ENCODE measurements around the gene MAB21L4.

- no peak for TF ChIP-seq POLR2A (IDR thresholded peaks at IDR 0.05)
- TF ChIP-seq CTCF (IDR thresholded peaks at IDR 0.05), result no peak
These were observed 56.5 kb downstream of the MAB21L4 start for GRCh38 chr2:240839152-240840143.
